ENCODE measurements around the gene CHEK2. TPM values are rescaled to one million over a fixed set of nuclear protein-coding genes. Genes with fewer than 3 reads are reported as not detected.

CHEK2 gene
- total and polyA plus RNA-seq, 2 experiments from 2014 or later = 86.0 to 121 TPM

DNA sequence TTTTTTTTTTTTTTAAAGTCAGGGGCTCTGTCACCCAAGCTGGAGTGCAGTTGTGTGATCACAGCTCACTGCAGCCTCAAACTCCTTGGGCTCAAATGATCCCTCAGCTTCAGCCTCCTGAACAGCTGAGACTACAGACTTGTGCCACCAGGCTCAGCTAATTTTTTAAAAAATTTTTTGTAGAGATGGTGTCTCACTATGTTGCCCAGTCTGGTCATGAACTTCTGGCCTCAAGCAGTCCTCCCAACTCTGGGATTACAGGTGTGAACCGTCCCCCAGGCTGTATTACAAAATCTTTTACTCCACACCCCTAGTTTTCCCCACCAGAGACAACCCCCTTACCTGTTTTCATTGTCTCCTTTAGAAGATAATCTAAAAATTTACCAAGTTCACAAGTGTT lies 32.8 kb upstream of the CHEK2 start:
- peaks cover 15% of the 10 kb centered on the region for H4K20me1 ChIP-seq (replicated peaks; ENCODE audit: insufficient read depth)
- Mint-ChIP-seq H3K4me1 (peaks cover 5% of the 10 kb centered on the region), H3K27ac (no peak overlapping the region), H3K9me3 (peaks cover 2% of the 10 kb centered on the region; the same call in 1 of the 3 replicates), H3K4me3 (peak overlapping the region; percentile 46), H3K36me3 (ENCODE audit: low read depth) (peaks cover 33% of the 10 kb centered on the region), H3K27me3 (ENCODE audit: insufficient read depth, low read depth, poor library complexity) (peaks cover 9% of the 10 kb centered on the region)
- H3K79me2 ChIP-seq (replicated peaks; ENCODE audit: insufficient read depth) = peaks cover 62% of the 10 kb centered on the region
- H3K9me2 ChIP-seq (ENCODE audit: insufficient read depth) = no peaks in the 10 kb centered on the region
- H3K27me3 ChIP-seq (ENCODE audit: insufficient read depth) = no peaks in the 10 kb centered on the region
- DNase-seq (ENCODE audit: low spot score) (no peak), ATAC-seq (no peak)
- no peaks in the 10 kb centered on the region for H3F3A ChIP-seq (replicated peaks; ENCODE audit: low read depth)
- no peak for TF ChIP-seq STAT1 (IDR thresholded peaks at IDR 0.05; ENCODE audit: unreplicated experiment)
- TF ChIP-seq, protein P1, sequence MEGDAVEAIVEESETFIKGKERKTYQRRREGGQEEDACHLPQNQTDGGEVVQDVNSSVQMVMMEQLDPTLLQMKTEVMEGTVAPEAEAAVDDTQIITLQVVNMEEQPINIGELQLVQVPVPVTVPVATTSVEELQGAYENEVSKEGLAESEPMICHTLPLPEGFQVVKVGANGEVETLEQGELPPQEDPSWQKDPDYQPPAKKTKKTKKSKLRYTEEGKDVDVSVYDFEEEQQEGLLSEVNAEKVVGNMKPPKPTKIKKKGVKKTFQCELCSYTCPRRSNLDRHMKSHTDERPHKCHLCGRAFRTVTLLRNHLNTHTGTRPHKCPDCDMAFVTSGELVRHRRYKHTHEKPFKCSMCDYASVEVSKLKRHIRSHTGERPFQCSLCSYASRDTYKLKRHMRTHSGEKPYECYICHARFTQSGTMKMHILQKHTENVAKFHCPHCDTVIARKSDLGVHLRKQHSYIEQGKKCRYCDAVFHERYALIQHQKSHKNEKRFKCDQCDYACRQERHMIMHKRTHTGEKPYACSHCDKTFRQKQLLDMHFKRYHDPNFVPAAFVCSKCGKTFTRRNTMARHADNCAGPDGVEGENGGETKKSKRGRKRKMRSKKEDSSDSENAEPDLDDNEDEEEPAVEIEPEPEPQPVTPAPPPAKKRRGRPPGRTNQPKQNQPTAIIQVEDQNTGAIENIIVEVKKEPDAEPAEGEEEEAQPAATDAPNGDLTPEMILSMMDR (conservative IDR thresholded peaks at IDR 0.05; ENCODE audit: low read depth in 2 of 2) = no peak
- TF ChIP-seq, protein P2, sequence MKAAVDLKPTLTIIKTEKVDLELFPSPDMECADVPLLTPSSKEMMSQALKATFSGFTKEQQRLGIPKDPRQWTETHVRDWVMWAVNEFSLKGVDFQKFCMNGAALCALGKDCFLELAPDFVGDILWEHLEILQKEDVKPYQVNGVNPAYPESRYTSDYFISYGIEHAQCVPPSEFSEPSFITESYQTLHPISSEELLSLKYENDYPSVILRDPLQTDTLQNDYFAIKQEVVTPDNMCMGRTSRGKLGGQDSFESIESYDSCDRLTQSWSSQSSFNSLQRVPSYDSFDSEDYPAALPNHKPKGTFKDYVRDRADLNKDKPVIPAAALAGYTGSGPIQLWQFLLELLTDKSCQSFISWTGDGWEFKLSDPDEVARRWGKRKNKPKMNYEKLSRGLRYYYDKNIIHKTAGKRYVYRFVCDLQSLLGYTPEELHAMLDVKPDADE (IDR thresholded peaks at IDR 0.05) = no peak
- no peak for TF ChIP-seq EZH2phosphoT487 (IDR thresholded peaks at IDR 0.05; ENCODE audit: unreplicated experiment)
- TF ChIP-seq ZNF114 (CRISPR knock-in tag; IDR thresholded peaks at IDR 0.05) = no peak
- TF ChIP-seq ZNF331 (CRISPR knock-in tag; IDR thresholded peaks at IDR 0.05; ENCODE audit: low read depth) = no peak
- TF ChIP-seq, protein P3, sequence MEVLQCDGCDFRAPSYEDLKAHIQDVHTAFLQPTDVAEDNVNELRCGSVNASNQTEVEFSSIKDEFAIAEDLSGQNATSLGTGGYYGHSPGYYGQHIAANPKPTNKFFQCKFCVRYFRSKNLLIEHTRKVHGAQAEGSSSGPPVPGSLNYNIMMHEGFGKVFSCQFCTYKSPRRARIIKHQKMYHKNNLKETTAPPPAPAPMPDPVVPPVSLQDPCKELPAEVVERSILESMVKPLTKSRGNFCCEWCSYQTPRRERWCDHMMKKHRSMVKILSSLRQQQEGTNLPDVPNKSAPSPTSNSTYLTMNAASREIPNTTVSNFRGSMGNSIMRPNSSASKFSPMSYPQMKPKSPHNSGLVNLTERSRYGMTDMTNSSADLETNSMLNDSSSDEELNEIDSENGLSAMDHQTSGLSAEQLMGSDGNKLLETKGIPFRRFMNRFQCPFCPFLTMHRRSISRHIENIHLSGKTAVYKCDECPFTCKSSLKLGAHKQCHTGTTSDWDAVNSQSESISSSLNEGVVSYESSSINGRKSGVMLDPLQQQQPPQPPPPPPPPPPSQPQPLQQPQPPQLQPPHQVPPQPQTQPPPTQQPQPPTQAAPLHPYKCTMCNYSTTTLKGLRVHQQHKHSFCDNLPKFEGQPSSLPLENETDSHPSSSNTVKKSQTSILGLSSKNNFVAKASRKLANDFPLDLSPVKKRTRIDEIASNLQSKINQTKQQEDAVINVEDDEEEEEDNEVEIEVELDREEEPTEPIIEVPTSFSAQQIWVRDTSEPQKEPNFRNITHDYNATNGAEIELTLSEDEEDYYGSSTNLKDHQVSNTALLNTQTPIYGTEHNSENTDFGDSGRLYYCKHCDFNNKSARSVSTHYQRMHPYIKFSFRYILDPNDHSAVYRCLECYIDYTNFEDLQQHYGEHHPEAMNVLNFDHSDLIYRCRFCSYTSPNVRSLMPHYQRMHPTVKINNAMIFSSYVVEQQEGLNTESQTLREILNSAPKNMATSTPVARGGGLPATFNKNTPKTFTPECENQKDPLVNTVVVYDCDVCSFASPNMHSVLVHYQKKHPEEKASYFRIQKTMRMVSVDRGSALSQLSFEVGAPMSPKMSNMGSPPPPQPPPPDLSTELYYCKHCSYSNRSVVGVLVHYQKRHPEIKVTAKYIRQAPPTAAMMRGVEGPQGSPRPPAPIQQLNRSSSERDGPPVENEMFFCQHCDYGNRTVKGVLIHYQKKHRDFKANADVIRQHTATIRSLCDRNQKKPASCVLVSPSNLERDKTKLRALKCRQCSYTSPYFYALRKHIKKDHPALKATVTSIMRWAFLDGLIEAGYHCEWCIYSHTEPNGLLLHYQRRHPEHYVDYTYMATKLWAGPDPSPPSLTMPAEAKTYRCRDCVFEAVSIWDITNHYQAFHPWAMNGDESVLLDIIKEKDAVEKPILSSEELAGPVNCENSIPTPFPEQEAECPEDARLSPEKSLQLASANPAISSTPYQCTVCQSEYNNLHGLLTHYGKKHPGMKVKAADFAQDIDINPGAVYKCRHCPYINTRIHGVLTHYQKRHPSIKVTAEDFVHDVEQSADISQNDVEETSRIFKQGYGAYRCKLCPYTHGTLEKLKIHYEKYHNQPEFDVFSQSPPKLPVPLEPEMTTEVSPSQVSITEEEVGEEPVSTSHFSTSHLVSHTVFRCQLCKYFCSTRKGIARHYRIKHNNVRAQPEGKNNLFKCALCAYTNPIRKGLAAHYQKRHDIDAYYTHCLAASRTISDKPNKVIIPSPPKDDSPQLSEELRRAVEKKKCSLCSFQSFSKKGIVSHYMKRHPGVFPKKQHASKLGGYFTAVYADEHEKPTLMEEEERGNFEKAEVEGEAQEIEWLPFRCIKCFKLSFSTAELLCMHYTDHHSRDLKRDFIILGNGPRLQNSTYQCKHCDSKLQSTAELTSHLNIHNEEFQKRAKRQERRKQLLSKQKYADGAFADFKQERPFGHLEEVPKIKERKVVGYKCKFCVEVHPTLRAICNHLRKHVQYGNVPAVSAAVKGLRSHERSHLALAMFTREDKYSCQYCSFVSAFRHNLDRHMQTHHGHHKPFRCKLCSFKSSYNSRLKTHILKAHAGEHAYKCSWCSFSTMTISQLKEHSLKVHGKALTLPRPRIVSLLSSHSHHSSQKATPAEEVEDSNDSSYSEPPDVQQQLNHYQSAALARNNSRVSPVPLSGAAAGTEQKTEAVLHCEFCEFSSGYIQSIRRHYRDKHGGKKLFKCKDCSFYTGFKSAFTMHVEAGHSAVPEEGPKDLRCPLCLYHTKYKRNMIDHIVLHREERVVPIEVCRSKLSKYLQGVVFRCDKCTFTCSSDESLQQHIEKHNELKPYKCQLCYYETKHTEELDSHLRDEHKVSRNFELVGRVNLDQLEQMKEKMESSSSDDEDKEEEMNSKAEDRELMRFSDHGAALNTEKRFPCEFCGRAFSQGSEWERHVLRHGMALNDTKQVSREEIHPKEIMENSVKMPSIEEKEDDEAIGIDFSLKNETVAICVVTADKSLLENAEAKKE (CRISPR knock-in tag; IDR thresholded peaks at IDR 0.05) = no peak
- TF ChIP-seq POLR2AphosphoS5 (IDR thresholded peaks at IDR 0.05; ENCODE audit: low read depth) = no peak
- TF ChIP-seq JUNB (IDR thresholded peaks at IDR 0.05; ENCODE audit: unreplicated experiment) = no peak
- TF ChIP-seq NANOG (IDR thresholded peaks at IDR 0.05; ENCODE audit: borderline replicate concordance) = no peak
- no peak for TF ChIP-seq EZH2 (IDR thresholded peaks at IDR 0.05; ENCODE audit: low read depth, unreplicated experiment)
- TF ChIP-seq, protein P4, sequence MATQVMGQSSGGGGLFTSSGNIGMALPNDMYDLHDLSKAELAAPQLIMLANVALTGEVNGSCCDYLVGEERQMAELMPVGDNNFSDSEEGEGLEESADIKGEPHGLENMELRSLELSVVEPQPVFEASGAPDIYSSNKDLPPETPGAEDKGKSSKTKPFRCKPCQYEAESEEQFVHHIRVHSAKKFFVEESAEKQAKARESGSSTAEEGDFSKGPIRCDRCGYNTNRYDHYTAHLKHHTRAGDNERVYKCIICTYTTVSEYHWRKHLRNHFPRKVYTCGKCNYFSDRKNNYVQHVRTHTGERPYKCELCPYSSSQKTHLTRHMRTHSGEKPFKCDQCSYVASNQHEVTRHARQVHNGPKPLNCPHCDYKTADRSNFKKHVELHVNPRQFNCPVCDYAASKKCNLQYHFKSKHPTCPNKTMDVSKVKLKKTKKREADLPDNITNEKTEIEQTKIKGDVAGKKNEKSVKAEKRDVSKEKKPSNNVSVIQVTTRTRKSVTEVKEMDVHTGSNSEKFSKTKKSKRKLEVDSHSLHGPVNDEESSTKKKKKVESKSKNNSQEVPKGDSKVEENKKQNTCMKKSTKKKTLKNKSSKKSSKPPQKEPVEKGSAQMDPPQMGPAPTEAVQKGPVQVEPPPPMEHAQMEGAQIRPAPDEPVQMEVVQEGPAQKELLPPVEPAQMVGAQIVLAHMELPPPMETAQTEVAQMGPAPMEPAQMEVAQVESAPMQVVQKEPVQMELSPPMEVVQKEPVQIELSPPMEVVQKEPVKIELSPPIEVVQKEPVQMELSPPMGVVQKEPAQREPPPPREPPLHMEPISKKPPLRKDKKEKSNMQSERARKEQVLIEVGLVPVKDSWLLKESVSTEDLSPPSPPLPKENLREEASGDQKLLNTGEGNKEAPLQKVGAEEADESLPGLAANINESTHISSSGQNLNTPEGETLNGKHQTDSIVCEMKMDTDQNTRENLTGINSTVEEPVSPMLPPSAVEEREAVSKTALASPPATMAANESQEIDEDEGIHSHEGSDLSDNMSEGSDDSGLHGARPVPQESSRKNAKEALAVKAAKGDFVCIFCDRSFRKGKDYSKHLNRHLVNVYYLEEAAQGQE (IDR thresholded peaks at IDR 0.05; ENCODE audit: unreplicated experiment) = no peak
- TF ChIP-seq CREB1 (CRISPR knock-in tag; IDR thresholded peaks at IDR 0.05; ENCODE audit: low read depth) = no peak
- 0 out of 2 replicates have a peak overlapping the region, but pooled peaks have one; percentile 50 for H3K27ac ChIP-seq (ENCODE audit: low read depth)
- 0 out of 2 replicates have a peak, but pooled peaks cover 5% of the 10 kb centered on the region for H3K36me3 ChIP-seq (ENCODE audit: insufficient read depth)
- H3K4me3 ChIP-seq = no peak overlapping the region
- no peaks in the 10 kb centered on the region for H3K4me1 ChIP-seq (ENCODE audit: insufficient read depth)
- H3K4me2 ChIP-seq = no peak overlapping the region
- H2AFZ ChIP-seq = no peak overlapping the region
